ENCODE data around the gene PRKCZ. TPM values are rescaled to one million over a fixed set of nuclear protein-coding genes. Genes with fewer than 3 reads are reported as not detected.

The PRKCZ gene
- total and polyA plus RNA-seq, 9 of the 15 experiments (the other 6 are each of a cell fraction or from before 2014, with no cell fraction given) = 0.07 to 3.1 (median 1.3) TPM

DNA sequence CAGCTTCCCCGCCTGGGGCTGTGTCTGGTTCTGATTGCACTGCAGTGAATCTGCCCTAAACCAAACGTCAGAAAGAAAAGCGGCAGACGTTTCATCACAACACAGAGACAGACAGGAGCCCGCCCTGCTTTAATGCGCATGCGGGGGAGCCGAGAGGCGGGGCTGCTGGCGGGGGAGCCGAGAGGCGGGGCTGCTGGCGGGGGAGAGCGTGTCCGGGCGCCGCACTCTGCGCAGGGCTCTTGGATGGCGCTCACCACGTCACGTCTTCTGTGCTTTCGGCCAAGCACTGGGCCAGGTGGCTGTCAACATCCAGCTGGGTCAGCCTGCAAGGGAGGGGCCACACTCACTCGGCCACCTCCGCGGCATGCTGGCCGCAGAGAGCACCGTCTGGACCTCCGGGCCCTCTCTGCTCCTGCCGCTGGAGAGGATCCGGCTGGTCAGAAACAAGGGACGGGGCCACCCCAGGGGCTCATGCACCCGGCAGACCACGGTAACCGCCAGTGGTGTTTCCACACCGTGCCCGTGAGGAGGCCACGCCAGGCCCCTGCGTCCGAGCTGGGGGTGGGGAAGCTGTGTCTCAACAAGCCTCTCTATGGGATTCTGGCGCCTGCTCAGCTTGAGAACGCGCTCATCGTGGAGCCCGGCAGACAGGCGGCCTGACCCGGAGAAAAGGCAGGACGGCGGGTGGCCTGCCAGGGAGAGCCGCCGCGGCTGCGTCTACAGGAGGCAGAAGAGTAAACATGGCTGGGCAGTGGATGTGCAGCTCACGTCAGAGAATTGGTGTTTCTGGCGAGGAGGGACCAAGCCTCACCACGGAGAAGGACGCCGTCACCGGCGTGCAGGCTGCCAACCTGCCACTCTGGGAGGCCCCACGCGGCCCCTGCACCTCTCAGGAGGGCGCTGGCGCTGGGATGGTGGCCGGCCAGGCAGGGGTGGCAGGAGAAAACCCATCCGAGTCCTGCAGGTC is 139.5 kb downstream of the PRKCZ start (continued):
- TF ChIP-seq RCOR1 (IDR thresholded peaks at IDR 0.05; ENCODE audit: borderline replicate concordance in 1 of 2, low read depth in 2 of 2, low read length in 2 of 2) (peak; percentile 11 to 46; a peak in 3 of 4 replicates), ZNF561 (CRISPR knock-in tag; conservative IDR thresholded peaks at IDR 0.05) (no peak), ZNF445 (CRISPR knock-in tag; IDR thresholded peaks at IDR 0.05; ENCODE audit: low read depth) (no peak), EP300 (IDR thresholded peaks at IDR 0.05; ENCODE audit: low read length) (0 out of 2 replicates have a peak, but pooled peaks have one; percentile 40), POLR2AphosphoS5 (IDR thresholded peaks at IDR 0.05; ENCODE audit: control insufficient read depth, insufficient read depth, low read depth, low read length) (0 out of 2 replicates have a peak, but pooled peaks have one; percentile 39), NCOA2 (IDR thresholded peaks at IDR 0.05; ENCODE audit: partially characterized antibody in 2 of 2) (no peak), SAFB2 (IDR thresholded peaks at IDR 0.05; ENCODE audit: borderline replicate concordance, low read depth, low read length, severe bottlenecking) (no peak), RAD51 (IDR thresholded peaks at IDR 0.05; ENCODE audit: borderline replicate concordance, low read depth) (no peak), ZNF431 (CRISPR knock-in tag; IDR thresholded peaks at IDR 0.05) (no peak), CHD4 (IDR thresholded peaks at IDR 0.05; ENCODE audit: insufficient read depth, insufficient replicate concordance, low read depth, low read length, poor library complexity, severe bottlenecking) (no peak), ZNF354B (CRISPR knock-in tag; IDR thresholded peaks at IDR 0.05) (no peak), ZKSCAN1 (IDR thresholded peaks at IDR 0.05; ENCODE audit: low read depth, low read length) (0 out of 2 replicates have a peak, but pooled peaks have one; percentile 5), CCAR2 (IDR thresholded peaks at IDR 0.05; ENCODE audit: low read depth, low read length) (no peak), BRD4 (IDR thresholded peaks at IDR 0.05) (no peak), PHF21A (IDR thresholded peaks at IDR 0.05; ENCODE audit: borderline replicate concordance, low read depth) (no peak), HDAC8 (tag; IDR thresholded peaks at IDR 0.05) (peak; percentile 48; the same call in 1 of the 2 replicates), HIVEP1 (CRISPR knock-in tag; IDR thresholded peaks at IDR 0.05) (no peak), PRPF4 (IDR thresholded peaks at IDR 0.05; ENCODE audit: insufficient read depth, low read depth, low read length, poor library complexity, severe bottlenecking) (no peak), ZNF699 (CRISPR knock-in tag; IDR thresholded peaks at IDR 0.05; ENCODE audit: insufficient replicate concordance) (no peak), TFAM (CRISPR knock-in tag; conservative IDR thresholded peaks at IDR 0.05) (no peak)
- TF ChIP-seq, protein P1, sequence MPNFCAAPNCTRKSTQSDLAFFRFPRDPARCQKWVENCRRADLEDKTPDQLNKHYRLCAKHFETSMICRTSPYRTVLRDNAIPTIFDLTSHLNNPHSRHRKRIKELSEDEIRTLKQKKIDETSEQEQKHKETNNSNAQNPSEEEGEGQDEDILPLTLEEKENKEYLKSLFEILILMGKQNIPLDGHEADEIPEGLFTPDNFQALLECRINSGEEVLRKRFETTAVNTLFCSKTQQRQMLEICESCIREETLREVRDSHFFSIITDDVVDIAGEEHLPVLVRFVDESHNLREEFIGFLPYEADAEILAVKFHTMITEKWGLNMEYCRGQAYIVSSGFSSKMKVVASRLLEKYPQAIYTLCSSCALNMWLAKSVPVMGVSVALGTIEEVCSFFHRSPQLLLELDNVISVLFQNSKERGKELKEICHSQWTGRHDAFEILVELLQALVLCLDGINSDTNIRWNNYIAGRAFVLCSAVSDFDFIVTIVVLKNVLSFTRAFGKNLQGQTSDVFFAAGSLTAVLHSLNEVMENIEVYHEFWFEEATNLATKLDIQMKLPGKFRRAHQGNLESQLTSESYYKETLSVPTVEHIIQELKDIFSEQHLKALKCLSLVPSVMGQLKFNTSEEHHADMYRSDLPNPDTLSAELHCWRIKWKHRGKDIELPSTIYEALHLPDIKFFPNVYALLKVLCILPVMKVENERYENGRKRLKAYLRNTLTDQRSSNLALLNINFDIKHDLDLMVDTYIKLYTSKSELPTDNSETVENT (CRISPR knock-in tag; IDR thresholded peaks at IDR 0.05) = no peak
- TF ChIP-seq, protein P2, sequence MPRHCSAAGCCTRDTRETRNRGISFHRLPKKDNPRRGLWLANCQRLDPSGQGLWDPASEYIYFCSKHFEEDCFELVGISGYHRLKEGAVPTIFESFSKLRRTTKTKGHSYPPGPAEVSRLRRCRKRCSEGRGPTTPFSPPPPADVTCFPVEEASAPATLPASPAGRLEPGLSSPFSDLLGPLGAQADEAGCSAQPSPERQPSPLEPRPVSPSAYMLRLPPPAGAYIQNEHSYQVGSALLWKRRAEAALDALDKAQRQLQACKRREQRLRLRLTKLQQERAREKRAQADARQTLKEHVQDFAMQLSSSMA (CRISPR knock-in tag; IDR thresholded peaks at IDR 0.05) = no peak
- TF ChIP-seq, protein P3, sequence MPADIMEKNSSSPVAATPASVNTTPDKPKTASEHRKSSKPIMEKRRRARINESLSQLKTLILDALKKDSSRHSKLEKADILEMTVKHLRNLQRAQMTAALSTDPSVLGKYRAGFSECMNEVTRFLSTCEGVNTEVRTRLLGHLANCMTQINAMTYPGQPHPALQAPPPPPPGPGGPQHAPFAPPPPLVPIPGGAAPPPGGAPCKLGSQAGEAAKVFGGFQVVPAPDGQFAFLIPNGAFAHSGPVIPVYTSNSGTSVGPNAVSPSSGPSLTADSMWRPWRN (IDR thresholded peaks at IDR 0.05; ENCODE audit: low read depth) = no peak
- TF ChIP-seq, protein P4, sequence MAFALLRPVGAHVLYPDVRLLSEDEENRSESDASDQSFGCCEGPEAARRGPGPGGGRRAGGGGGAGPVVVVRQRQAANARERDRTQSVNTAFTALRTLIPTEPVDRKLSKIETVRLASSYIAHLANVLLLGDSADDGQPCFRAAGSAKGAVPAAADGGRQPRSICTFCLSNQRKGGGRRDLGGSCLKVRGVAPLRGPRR (CRISPR knock-in tag; IDR thresholded peaks at IDR 0.05) = no peak
